GM12874 (cell line): ENCODE data around the gene ZNF234.

ENCODE experiments used
- TF ChIP-seq, protein P1 (sequence below): IDR thresholded peaks from 2 replicates; pipeline ENCODE4 v1.5.1; 2011; ENCODE audit warnings: low read depth, mild to moderate bottlenecking, control low read depth, low read length, moderate library complexity; ENCODE audit not compliant: insufficient read depth

Gene ZNF234

DNA sequence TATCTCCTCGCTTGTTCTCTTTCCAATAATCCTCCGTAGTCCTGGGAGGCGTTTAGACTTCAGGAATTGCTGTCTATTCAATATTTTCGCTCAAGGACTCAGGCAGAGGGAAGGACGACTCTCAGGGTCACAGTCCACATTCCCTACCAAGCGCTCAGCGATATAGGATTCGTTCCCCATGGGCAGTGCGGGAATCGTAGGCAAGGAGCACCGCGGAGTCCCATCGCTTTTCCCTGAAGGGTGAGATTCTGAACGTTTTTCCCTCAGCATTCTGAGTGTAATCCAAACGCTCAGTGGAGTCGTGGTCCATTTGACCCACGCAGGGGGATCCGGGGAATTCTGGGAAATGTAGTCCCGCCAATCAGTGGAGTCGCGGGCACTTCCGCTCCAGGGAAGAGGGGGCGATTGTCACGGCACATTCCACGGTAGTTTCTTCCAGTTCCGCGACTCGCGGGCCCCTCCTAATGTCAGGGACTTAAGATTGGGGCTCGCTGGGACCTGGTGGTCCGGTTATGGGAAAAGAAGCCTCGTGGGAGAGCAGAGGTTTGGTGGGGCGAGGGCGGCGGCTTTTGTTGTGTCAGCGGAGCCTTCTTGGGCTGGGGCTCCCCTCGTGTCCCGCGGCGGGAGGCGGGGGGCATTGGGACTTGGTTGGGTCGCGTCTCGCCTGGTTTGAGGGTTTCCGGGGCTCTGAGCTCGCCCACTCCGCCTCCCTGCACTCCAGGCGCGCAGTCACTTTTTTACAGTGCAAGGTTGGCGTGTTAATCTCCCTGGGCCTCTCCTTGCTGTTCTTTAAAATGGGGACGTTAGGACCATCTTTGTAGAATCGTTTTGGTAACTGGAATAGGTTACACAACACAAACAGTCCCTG, at the start of gene ZNF234:
ZNF234 (plus strand) TSS at position 364 of the 868 bp plus-strand sequence. CDS start 3,079 bp downstream, outside the sequence.
- TF ChIP-seq, protein P1, sequence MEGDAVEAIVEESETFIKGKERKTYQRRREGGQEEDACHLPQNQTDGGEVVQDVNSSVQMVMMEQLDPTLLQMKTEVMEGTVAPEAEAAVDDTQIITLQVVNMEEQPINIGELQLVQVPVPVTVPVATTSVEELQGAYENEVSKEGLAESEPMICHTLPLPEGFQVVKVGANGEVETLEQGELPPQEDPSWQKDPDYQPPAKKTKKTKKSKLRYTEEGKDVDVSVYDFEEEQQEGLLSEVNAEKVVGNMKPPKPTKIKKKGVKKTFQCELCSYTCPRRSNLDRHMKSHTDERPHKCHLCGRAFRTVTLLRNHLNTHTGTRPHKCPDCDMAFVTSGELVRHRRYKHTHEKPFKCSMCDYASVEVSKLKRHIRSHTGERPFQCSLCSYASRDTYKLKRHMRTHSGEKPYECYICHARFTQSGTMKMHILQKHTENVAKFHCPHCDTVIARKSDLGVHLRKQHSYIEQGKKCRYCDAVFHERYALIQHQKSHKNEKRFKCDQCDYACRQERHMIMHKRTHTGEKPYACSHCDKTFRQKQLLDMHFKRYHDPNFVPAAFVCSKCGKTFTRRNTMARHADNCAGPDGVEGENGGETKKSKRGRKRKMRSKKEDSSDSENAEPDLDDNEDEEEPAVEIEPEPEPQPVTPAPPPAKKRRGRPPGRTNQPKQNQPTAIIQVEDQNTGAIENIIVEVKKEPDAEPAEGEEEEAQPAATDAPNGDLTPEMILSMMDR = no peak

DNA sequence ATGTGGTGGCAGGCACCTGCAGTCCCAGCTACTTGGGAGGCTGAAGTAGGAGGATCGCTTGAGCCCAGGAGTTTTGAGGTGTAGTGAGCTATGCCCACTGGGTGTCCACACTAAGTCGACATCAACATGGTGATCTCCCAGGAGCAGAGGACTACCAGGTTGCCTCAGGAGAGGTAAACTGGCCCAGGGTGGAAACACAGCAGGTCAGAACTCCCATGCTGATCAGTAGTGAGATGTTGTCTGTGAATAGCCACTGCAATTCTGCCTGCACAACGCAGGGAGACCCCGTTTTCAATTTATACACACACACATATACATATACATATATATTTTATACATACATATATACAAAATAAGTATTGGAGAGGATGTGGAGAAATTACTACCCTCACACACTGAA, 49.2 kb upstream of the ZNF234 start:
- TF ChIP-seq, protein P1 = no peak

DNA sequence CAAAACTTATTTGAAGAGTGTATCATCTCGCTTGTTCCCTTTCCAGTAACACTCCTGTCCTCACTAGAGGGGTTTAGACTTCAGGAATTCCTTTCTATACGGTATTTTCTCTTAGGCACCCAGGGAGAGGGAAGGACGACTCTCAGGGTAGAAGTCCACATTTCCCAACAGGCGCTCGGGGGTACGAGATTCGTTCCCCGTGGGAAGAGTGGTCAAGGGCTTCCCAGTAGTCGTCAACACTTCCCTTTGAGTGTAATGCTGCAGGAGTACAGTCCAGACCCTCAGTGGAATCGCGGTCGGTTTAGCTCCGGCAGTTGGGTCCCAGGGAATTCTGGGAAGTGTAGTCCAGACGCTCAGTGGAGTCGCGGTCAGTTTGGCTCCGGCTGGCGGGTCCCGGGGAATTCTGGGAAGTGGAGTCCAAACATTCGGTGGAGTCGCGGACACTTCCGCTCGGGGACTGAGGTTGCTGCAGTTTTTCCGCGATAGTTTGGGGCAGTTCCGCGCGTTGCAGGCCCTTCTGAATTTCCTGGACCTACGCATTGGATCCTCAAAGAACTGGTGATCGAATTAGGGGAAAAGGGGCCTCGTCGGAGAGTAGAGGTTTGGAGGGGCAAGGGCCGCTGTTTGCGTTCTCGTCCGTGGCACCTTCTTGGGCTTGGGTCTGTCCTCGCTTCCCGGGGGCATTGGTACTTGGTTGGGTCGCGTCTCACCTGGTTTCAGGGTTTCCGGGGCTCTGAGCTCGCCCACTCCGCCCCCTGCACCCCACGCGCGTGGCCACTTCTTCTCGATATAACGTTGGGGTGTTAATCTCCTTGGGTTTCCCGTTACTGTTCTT, 47.2 kb upstream of the ZNF234 start, which contains the start of gene ZNF224:
ZNF224 (plus strand) TSS at position 431 of the 835 bp plus-strand sequence. CDS start 3,513 bp downstream, outside the sequence.
- TF ChIP-seq, protein P1 = no peak

DNA sequence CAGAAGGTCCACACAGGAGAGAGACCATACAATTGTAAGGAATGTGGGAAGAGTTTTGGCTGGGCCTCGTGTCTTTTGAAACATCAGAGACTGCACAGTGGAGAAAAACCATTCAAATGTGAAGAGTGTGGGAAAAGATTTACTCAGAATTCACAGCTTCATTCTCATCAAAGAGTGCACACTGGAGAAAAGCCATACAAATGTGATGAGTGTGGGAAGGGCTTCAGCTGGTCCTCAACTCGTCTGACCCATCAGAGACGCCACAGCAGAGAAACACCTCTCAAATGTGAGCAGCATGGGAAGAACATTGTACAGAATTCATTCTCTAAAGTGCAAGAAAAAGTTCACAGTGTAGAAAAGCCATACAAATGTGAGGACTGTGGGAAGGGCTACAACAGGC, 33.6 kb upstream of the ZNF234 start:
- TF ChIP-seq, protein P1 = no peak

DNA sequence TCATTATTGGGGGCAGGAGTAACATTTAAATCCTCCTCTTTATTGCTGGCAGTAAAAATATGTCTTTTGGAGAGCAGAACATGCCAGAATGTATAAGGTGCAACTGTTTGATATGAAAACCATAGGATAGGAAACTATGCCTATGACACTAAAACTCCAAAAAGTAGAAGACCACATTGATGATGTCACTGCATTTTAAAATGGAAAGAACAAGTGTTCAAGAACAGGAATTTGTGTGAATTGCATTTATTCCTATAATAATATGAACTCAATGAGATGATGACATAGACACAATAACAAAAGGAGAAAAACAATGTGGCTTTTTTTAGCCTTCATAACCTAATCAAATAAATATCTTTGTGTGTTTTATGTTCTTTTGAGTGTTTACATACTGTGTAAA, 31.9 kb upstream of the ZNF234 start:
- TF ChIP-seq, protein P1 = no peak

DNA sequence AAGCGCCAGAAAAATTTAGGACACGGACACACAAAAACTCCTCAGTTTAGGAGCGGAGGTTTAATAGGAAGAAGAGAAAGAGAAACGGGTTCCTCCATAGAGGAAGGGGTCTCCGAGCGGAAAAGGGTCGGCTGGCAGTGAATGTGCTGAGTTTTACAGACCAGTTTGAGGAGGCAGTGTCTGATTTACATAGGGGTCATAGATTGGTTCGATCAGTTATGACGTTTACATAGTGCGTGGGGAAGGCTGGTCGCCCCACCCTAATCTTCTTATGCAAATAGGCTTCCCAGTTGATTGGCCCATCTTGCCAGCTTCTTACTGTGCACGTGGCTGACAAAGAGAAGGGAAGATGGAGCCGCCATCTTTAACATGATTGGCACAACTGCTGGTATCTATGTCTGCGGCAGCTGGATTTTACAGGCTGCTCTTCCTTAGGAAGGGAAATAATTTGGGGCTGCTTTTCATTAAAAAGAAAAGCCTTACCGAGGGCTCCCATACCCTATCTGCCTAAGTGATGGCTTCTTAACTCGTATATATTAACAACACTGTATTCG, 29.4 kb upstream of the ZNF234 start:
- TF ChIP-seq, protein P1 = no peak

DNA sequence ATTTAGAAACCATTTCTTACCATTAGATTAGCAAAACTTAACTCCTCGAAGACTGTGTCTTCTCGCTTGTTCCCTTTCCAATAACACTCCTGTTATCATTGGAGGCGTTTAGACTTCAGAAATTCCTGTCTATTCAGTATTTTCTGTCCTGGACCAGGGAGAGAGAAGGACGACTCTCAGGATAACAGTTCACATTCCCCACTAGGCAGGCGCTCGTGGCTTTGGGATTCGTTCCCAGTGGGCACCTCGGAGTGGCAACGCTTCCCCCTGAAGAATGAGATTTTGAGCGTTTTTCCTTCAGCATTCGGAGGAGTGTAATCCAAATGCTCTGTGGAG, 28.6 kb upstream of the ZNF234 start:
- TF ChIP-seq, protein P1 = no peak
